Muscle layer of colon (tissue), 2 donors: ENCODE data around the gene KCNMA1.

Source experiments
- H3K27ac ChIP-seq: one replicate; pipeline ENCODE4 v1.7.0; 2013; ENCODE audit warnings: low read depth, mild to moderate bottlenecking, low read length, moderate library complexity
- H3K27me3 ChIP-seq, 2 donors: one replicate each; pipeline ENCODE4 v1.7.0; 2013; ENCODE audit warnings: low read length in 2 of 2, mild to moderate bottlenecking in 2 of 2; ENCODE audit not compliant: insufficient read depth in 2 of 2, control insufficient read depth in 1 of 2
- H3K36me3 ChIP-seq: one replicate; pipeline ENCODE4 v1.7.0; 2013; ENCODE audit warnings: mild to moderate bottlenecking, low read length; ENCODE audit not compliant: insufficient read depth
- H3K4me1 ChIP-seq: one replicate; pipeline ENCODE4 v1.7.0; 2013; ENCODE audit warnings: mild to moderate bottlenecking, low read length; ENCODE audit not compliant: insufficient read depth
- H3K4me3 ChIP-seq, 2 donors: one replicate each; pipeline ENCODE4 v1.7.0; 2013; ENCODE audit warnings: low read length in 2 of 2, low read depth in 1 of 2, mild to moderate bottlenecking in 1 of 2, moderate library complexity in 1 of 2
- H3K9ac ChIP-seq: one replicate; pipeline ENCODE4 v1.7.0; 2013; ENCODE audit warnings: low read length
- H3K9me3 ChIP-seq: one replicate; pipeline ENCODE4 v1.7.0; 2013; ENCODE audit warnings: mild to moderate bottlenecking, low read length
- donor health status: abdominal sarcoma.
- donor health status: Adenocarcinoma of cecum.

The KCNMA1 gene

GRCh38 chr10:77471069-77471536 lies 166.5 kb downstream of the KCNMA1 start:
- Histone ChIP-seq H3K27ac (no peak overlapping the region), H3K36me3 (no peaks in the 10 kb centered on the region), H3K9me3 (no peaks in the 10 kb centered on the region), H3K4me1 (no peaks in the 10 kb centered on the region), H3K4me3 (no peak overlapping the region), H3K9ac (no peak overlapping the region), H3K27me3 (no peaks in the 10 kb centered on the region)

- Histone ChIP-seq H3K4me3 (no peak overlapping the region), H3K27ac (no peak overlapping the region), H3K9ac (no peak overlapping the region), H3K4me1 (peaks cover 35% of the 10 kb centered on the region), H3K9me3 (no peaks in the 10 kb centered on the region), H3K36me3 (no peaks in the 10 kb centered on the region), H3K27me3 (no peaks in the 10 kb centered on the region)
These were observed 170.1 kb downstream of the KCNMA1 start for GRCh38 chr10:77467422-77467963.

GRCh38 chr10:77463967-77464745 lies 173.5 kb downstream of the KCNMA1 start:
- no peaks in the 10 kb centered on the region for H3K36me3 ChIP-seq
- H3K9ac ChIP-seq: no peak overlapping the region
- H3K9me3 ChIP-seq: no peaks in the 10 kb centered on the region
- H3K27me3 ChIP-seq: no peaks in the 10 kb centered on the region
- peak overlapping the region; percentile 24 for H3K27ac ChIP-seq
- H3K4me1 ChIP-seq: peaks cover 44% of the 10 kb centered on the region
- H3K4me3 ChIP-seq: no peak overlapping the region

DNA sequence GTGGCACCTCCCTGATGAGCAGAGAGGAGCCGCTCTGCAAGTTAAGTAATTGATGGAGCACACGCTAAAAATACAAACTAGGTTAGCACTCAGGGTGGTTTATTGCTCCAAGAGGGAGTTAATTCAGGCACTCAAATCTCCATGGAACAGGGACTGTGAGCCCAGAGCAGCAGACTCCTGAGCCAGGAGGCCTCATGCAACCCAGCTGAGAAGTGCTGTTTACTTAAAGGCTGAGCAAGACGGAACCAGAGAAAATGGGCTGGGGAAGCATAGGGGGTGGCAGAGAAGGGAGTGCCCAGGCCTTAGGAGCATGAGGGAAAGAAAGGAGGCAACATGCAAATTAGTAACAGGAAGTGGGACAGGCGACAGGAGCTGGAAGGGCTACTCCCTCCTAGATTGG lies 174.1 kb downstream of the KCNMA1 start:
- H3K27ac ChIP-seq: peak overlapping the region; percentile 60
- no peaks in the 10 kb centered on the region for H3K27me3 ChIP-seq
- H3K9ac ChIP-seq: no peak overlapping the region
- no peaks in the 10 kb centered on the region for H3K36me3 ChIP-seq
- peaks cover 44% of the 10 kb centered on the region for H3K4me1 ChIP-seq
- no peak overlapping the region for H3K4me3 ChIP-seq
- H3K9me3 ChIP-seq: no peaks in the 10 kb centered on the region

- H3K9ac ChIP-seq: no peak overlapping the region
- H3K36me3 ChIP-seq: no peaks in the 10 kb centered on the region
- H3K27me3 ChIP-seq: no peaks in the 10 kb centered on the region
- no peak overlapping the region for H3K27ac ChIP-seq
- H3K4me3 ChIP-seq: no peak overlapping the region
- peaks cover 48% of the 10 kb centered on the region for H3K4me1 ChIP-seq
- no peaks in the 10 kb centered on the region for H3K9me3 ChIP-seq
These were observed 175.8 kb downstream of the KCNMA1 start for GRCh38 chr10:77461636-77462296.

- no peaks in the 10 kb centered on the region for H3K27me3 ChIP-seq
- no peak overlapping the region for H3K9ac ChIP-seq
- H3K9me3 ChIP-seq: no peaks in the 10 kb centered on the region
- H3K27ac ChIP-seq: no peak overlapping the region
- peaks cover 37% of the 10 kb centered on the region for H3K4me1 ChIP-seq
- H3K4me3 ChIP-seq: no peak overlapping the region
- H3K36me3 ChIP-seq: no peaks in the 10 kb centered on the region
These were observed 177.7 kb downstream of the KCNMA1 start for GRCh38 chr10:77459905-77460304.

- no peaks in the 10 kb centered on the region for H3K36me3 ChIP-seq
- H3K9ac ChIP-seq: no peak overlapping the region
- H3K9me3 ChIP-seq: no peaks in the 10 kb centered on the region
- H3K4me3 ChIP-seq: no peak overlapping the region
- H3K27ac ChIP-seq: no peak overlapping the region
- peaks cover 29% of the 10 kb centered on the region for H3K4me1 ChIP-seq
- no peaks in the 10 kb centered on the region for H3K27me3 ChIP-seq
These were observed 178.5 kb downstream of the KCNMA1 start for GRCh38 chr10:77458986-77459590.

DNA sequence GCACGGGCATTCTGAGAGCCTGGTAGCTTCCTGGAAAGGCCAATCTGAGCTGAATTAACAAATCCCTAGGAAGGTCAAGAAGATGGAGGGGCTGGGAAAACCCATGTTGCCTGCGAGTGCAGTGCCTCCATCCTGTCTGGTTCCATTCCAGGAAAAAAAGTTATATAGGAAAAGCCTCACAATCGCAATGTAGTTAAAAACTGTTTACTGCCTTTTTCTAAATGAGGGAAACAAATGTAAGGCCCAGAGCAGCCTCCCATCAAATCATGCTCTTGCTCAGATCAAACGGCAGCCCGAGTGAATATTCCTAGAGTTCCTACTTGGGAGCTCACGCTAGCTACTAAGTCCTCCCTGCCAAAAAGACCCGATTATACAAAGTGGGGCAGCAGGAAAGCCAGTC lies 179.9 kb downstream of the KCNMA1 start:
- Histone ChIP-seq H3K27ac (no peak overlapping the region), H3K27me3 (no peaks in the 10 kb centered on the region), H3K9ac (no peak overlapping the region)

DNA sequence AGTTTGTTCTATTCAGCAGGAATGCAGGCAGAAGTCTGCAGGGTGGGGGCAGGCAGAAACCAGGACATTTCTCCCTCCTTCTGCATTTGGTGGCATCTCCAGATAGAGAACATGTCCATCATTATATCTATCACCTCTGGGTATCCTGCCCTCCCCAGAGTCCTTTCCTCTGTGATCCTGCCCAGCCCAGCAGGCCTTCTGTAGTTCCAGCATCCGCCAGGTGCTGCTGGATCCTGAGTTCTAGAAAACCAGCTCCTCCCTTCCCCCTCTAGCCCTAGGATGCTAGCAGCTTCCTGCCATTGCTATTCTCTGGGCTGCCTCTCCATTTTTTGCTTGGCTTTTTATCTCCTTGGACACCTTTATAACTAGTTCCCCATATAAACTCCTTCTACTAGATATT lies 180.3 kb downstream of the KCNMA1 start:
- Histone ChIP-seq H3K4me3 (no peak overlapping the region), H3K4me1 (peaks cover 13% of the 10 kb centered on the region), H3K9ac (no peak overlapping the region), H3K9me3 (no peaks in the 10 kb centered on the region), H3K27ac (no peak overlapping the region), H3K27me3 (no peaks in the 10 kb centered on the region), H3K36me3 (no peaks in the 10 kb centered on the region)

More for the DNA sequence above, 179.9 kb downstream of the KCNMA1 start:
- Histone ChIP-seq H3K4me3 (no peak overlapping the region), H3K9me3 (no peaks in the 10 kb centered on the region), H3K36me3 (no peaks in the 10 kb centered on the region), H3K4me1 (peaks cover 15% of the 10 kb centered on the region)

- Histone ChIP-seq H3K4me1 (peaks cover 13% of the 10 kb centered on the region), H3K4me3 (no peak overlapping the region), H3K27me3 (no peaks in the 10 kb centered on the region), H3K9me3 (no peaks in the 10 kb centered on the region), H3K9ac (no peak overlapping the region), H3K36me3 (no peaks in the 10 kb centered on the region), H3K27ac (no peak overlapping the region)
These were observed 181.2 kb downstream of the KCNMA1 start for GRCh38 chr10:77456414-77456813.

DNA sequence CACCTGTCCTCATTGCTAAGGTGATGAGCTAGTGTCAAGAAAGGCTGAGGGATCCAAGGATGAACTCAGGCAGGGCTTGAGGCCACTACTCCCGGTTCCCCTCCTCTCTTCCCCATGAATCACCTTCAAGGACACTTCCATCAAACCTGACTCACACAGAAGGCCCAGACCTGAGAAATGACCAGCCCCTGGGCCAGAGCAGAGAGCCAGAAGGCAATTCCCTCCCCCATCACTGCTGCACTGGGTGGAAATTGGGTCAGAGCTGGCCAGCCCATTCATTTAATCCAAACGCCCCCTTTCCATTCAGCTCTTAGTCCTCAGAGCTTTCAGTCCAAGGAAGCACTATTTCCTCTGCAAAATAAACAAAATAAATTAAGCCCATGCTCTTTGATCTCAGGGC lies 182.0 kb downstream of the KCNMA1 start:
- H3K27ac ChIP-seq: no peak overlapping the region
- no peaks in the 10 kb centered on the region for H3K9me3 ChIP-seq
- H3K4me1 ChIP-seq: peaks cover 13% of the 10 kb centered on the region
- H3K4me3 ChIP-seq: no peak overlapping the region
- H3K9ac ChIP-seq: no peak overlapping the region
- H3K27me3 ChIP-seq: no peaks in the 10 kb centered on the region
- H3K36me3 ChIP-seq: no peaks in the 10 kb centered on the region
